Measurements from ENCODE around the gene EPB41L4A. TPM values are rescaled to one million over a fixed set of nuclear protein-coding genes. Genes with fewer than 3 reads are reported as not detected.

Gene EPB41L4A
- polyA plus RNA-seq, 1 donor (not counting 4 experiments of a cell fraction or from before 2014, with no cell fraction given) = 3.5 TPM

GRCh38 chr5:112245656-112246055, 173.4 kb downstream of the EPB41L4A start:
- dilution Hi-C loops (cut with MboI; ENCODE audit: extremely low pct_ligation_motif_present, low sequenced_read_pairs) = no loop called here

GRCh38 chr5:112239996-112240395, 179.1 kb downstream of the EPB41L4A start:
- no peaks in the 10 kb centered on the region for H3K27me3 ChIP-seq (ENCODE audit: control insufficient read depth, extremely low read depth, insufficient read depth, low read length)
- dilution Hi-C loops (cut with MboI; ENCODE audit: extremely low pct_ligation_motif_present, low sequenced_read_pairs) = no loop called here

More at GRCh38 chr5:112245656-112246055, 173.4 kb downstream of the EPB41L4A start:
- TF ChIP-seq EZH2 (IDR thresholded peaks at IDR 0.05; ENCODE audit: low read length) = no peak
- no peak for TF ChIP-seq CTCF (optimal IDR thresholded peaks at IDR 0.05 in 1 of 3, IDR thresholded peaks at IDR 0.05 in 1 of 3, conservative IDR thresholded peaks at IDR 0.05 in 1 of 3; ENCODE audit: extremely low read depth in 1 of 3, insufficient read depth in 2 of 3, low read length in 3 of 3)
- FAIRE-seq (no peak), DNase-seq (ENCODE audit: low read depth, low spot score) (no peak)
- Histone ChIP-seq H3K27ac (ENCODE audit: control insufficient read depth, insufficient read depth, low read length) (no peak overlapping the region), H2AFZ (ENCODE audit: control insufficient read depth, low read length) (no peak overlapping the region), H3K9me1 (ENCODE audit: control insufficient read depth, extremely low read depth, insufficient read depth, low read length) (no peaks in the 10 kb centered on the region), H3K79me2 (ENCODE audit: control insufficient read depth, insufficient read depth, low read length) (no peaks in the 10 kb centered on the region), H4K20me1 (ENCODE audit: control insufficient read depth, extremely low read depth, insufficient read depth, low read length) (no peaks in the 10 kb centered on the region), H3K4me1 (ENCODE audit: control insufficient read depth, extremely low read depth, insufficient read depth, low read length) (no peaks in the 10 kb centered on the region), H3K27me3 (ENCODE audit: control insufficient read depth, extremely low read depth, insufficient read depth, low read length) (no peaks in the 10 kb centered on the region), H3K36me3 (ENCODE audit: control insufficient read depth in 2 of 2, extremely low read depth in 1 of 2, insufficient read depth in 2 of 2, low read length in 2 of 2) (peaks cover 0 to 2% of the 10 kb centered on the region in 2 experiments), H3K9me3 (ENCODE audit: control insufficient read depth, low read depth, low read length) (no peaks in the 10 kb centered on the region), H3K9ac (ENCODE audit: control insufficient read depth, extremely low read depth, insufficient read depth, low read length) (no peak overlapping the region), H3K4me2 (ENCODE audit: control insufficient read depth, extremely low read depth, insufficient read depth, low read depth, low read length) (no peak overlapping the region), H3K4me3 (ENCODE audit: control insufficient read depth in 2 of 3, extremely low read depth in 1 of 3, insufficient read depth in 2 of 3, low read depth in 1 of 3, low read length in 3 of 3) (no peak overlapping the region)

More at GRCh38 chr5:112239996-112240395, 179.1 kb downstream of the EPB41L4A start:
- Histone ChIP-seq H3K36me3 (ENCODE audit: control insufficient read depth in 2 of 2, extremely low read depth in 1 of 2, insufficient read depth in 2 of 2, low read length in 2 of 2) (peaks cover 0 to 2% of the 10 kb centered on the region in 2 experiments), H3K27ac (ENCODE audit: control insufficient read depth, insufficient read depth, low read length) (no peak overlapping the region), H4K20me1 (ENCODE audit: control insufficient read depth, extremely low read depth, insufficient read depth, low read length) (no peaks in the 10 kb centered on the region), H3K9me1 (ENCODE audit: control insufficient read depth, extremely low read depth, insufficient read depth, low read length) (no peaks in the 10 kb centered on the region), H3K4me3 (ENCODE audit: control insufficient read depth in 2 of 3, extremely low read depth in 1 of 3, insufficient read depth in 2 of 3, low read depth in 1 of 3, low read length in 3 of 3) (no peak overlapping the region), H2AFZ (ENCODE audit: control insufficient read depth, low read length) (no peak overlapping the region), H3K9me3 (ENCODE audit: control insufficient read depth, low read depth, low read length) (no peaks in the 10 kb centered on the region), H3K4me2 (ENCODE audit: control insufficient read depth, extremely low read depth, insufficient read depth, low read depth, low read length) (no peak overlapping the region), H3K4me1 (ENCODE audit: control insufficient read depth, extremely low read depth, insufficient read depth, low read length) (no peaks in the 10 kb centered on the region), H3K9ac (ENCODE audit: control insufficient read depth, extremely low read depth, insufficient read depth, low read length) (no peak overlapping the region), H3K79me2 (ENCODE audit: control insufficient read depth, insufficient read depth, low read length) (no peaks in the 10 kb centered on the region)
- FAIRE-seq (no peak), DNase-seq (ENCODE audit: low read depth, low spot score) (no peak)
- TF ChIP-seq EZH2 (IDR thresholded peaks at IDR 0.05; ENCODE audit: low read length) (no peak), CTCF (optimal IDR thresholded peaks at IDR 0.05 in 1 of 3, IDR thresholded peaks at IDR 0.05 in 1 of 3, conservative IDR thresholded peaks at IDR 0.05 in 1 of 3; ENCODE audit: extremely low read depth in 1 of 3, insufficient read depth in 2 of 3, low read length in 3 of 3) (peak in 1 of 3 experiments; percentile 35)

Measured in keratinocyte (primary cell).